NCI-H2196 (cell line): ENCODE results near the gene ELF3.
"Not testable (repeated sequence)": the region's sequence is repeated elsewhere in the genome, so short reads cannot be mapped to it uniquely, and the experiment has no call there.

ENCODE experiments used
- DNase-seq: peaks from one replicate; lab custom pipeline; 2025; ENCODE audit not compliant: unreplicated experiment; lab: John Stamatoyannopoulos, UW

The ELF3 gene

GRCh38 chr1:202010180-202011015 lies at the start of gene ELF3:
TSS of gene ELF3 (plus strand) at chr1:202010587. CDS start at chr1:202011137, 550 bp downstream.
- peak; percentile 96 for DNase-seq

DNA sequence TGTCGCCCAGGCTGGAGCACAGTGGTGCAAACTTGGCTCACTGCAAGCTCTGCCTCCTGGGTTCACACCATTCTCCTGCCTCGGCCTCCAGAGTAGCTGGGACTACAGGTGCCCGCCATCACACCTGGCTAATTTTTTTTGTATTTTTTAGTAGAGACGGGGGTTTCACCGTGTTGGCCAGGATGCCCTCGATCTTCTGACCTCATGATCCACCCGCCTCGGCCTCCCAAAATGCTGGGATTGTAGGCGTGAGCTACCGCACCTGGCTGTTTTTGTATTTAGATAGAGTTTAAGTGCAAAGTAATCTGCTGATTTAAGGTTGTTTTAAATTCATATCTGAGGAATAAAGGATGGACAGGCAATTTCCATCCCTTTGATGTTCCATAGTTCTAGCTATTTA lies 48.0 kb upstream of the ELF3 start:
- DNase-seq: not testable (repeated sequence)

DNA sequence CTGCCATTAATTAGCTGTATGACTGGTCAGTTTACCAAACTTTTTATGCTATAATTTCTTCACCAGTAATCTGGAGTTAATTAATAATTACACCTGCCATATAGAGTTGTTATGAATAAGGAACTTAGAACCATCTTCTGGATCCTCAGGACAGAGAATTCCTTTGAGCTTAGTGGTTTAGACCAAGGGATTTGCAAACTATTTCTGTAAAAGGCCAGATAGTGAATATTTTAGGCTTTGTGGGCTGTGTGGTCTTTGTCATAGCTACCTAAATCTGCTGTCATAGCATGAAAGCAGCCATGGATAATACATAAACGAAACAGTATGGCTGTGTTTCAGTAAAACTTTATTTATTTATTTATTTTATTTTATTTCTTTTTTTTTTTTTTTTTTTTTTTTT lies 46.1 kb upstream of the ELF3 start:
- DNase-seq: no peak

DNA sequence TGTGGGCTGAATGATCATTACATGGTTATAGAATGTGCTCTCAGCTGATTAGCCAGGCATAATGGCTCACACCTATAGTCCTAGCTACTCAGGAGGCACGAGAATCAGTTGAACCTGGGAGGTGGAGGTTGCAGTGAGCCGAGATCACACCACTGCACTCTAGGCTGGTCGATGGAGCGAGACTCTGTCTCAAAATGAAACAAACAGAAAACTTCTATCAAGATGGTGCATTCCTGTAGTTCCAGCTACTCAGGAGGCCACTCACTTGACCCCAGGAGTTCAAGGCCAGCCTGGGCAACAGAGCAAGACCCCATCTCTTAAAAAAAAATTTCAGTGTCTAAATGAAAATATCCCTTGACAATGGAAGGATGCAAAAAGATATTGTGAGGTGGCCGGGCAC lies 44.2 kb upstream of the ELF3 start:
- no peak for DNase-seq

DNA sequence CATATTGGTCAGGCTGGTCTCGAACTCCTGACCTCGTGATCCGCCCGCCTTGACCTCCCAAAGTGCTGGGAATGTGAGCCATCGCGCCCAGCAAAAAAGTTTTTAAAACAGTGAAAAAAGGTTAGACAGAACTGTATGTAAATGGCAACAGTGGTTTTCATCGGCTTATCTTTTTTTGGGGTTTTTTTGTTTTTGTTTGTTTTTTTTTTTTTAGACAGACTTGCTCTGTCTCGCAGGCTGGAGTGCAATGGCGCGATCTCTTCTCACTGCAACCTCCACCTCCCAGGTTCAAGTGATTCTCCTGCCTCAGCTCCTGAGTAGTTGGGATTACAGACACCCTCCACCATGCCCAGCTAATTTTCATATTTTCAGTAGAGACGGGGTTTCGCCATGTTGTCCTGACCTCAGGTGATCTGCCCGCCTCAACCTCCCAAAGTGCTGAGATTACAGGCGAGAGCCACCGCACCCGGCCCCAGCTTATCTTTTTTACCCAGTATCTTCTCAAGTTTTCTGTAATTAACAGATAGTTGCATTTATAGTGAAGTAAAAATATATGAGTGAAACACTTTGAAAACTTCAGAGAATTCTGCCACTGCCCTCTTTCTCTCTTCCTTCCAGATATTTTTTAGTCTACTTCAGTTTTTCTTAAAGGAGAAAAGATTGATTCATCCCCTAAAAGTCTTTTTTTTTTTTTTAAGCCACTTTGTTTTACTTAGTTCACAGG lies 42.0 kb upstream of the ELF3 start:
- no peak for DNase-seq

GRCh38 chr1:201970334-201971159 lies 39.8 kb upstream of the ELF3 start:
- no peak for DNase-seq

DNA sequence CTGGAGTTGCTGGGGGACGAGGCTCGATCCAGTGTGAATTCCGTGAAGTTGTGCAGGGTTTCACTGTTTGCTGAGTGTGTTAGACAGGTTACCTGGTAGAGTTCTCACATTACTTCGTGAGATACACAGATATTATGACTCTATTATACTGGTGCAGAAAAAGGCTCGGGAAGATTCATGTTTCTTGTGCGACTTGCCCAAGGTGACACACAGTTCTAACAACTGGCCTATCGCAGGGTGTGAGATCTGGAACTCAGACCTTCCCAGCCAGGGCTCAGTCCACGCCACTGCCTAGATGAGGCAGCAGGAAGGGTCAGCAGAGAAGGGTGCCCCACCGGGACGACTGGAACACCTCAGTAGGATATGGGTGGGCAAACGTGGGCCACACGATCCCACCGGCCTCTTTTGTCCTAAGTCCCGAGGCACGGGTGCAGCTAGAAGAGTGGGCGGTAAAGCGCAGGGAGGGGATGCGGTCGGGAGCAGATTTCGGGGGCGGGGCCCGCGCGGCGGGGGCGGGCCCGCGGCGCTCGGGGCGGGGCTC lies 28.2 kb upstream of the ELF3 start:
- peak; percentile 66 for DNase-seq

DNA sequence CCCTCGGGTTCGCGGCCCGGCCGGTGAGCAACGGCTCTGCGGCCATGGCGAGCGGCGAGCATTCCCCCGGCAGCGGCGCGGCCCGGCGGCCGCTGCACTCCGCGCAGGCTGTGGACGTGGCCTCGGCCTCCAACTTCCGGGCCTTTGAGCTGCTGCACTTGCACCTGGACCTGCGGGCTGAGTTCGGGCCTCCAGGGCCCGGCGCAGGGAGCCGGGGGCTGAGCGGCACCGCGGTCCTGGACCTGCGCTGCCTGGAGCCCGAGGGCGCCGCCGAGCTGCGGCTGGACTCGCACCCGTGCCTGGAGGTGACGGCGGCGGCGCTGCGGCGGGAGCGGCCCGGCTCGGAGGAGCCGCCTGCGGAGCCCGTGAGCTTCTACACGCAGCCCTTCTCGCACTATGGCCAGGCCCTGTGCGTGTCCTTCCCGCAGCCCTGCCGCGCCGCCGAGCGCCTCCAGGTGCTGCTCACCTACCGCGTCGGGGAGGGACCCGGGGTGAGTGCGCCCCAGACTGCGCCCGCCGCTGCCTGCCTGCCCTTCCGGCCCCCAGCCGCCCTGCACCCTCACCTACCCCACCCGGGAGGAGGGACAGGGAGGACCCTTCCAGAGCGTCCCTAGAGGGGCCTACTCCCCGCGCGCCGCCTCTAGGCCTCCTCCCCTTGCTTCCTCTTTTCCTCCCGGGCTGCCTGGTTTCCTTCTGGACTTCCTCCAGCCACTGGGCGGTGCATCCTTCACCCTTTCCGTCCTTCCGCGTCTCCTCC lies 27.6 kb upstream of the ELF3 start, which contains the start of gene RNPEP:
Gene RNPEP (plus strand): TSS at position 26 of the 757 bp plus-strand sequence. CDS start 19 bp downstream, at position 45.
- peak; percentile 67 for DNase-seq

- no peak for DNase-seq
These were observed 27.0 kb upstream of the ELF3 start for GRCh38 chr1:201983380-201983805.

GRCh38 chr1:201984446-201984845 lies 25.9 kb upstream of the ELF3 start:
- DNase-seq: no peak

DNA sequence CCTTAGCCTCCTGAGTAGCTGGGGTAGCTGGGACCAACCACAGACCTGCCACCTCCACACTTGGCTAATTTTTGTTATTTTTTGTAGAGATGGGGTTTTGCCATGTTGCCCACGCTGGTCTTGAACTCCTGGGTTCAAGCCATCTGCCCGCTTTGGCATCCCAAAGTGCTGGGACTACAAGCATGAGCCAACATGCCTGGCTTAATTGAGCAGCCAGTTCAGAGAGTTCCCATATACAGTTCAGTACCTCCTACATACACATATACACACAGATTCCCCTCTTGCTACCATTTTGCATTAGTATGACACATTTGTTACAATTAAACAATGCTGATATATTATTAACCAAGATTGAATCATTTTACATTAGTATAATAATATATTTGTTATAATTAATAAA lies 25.0 kb upstream of the ELF3 start:
- no peak for DNase-seq

GRCh38 chr1:201988601-201989000 lies 21.8 kb upstream of the ELF3 start:
- DNase-seq: no peak

DNA sequence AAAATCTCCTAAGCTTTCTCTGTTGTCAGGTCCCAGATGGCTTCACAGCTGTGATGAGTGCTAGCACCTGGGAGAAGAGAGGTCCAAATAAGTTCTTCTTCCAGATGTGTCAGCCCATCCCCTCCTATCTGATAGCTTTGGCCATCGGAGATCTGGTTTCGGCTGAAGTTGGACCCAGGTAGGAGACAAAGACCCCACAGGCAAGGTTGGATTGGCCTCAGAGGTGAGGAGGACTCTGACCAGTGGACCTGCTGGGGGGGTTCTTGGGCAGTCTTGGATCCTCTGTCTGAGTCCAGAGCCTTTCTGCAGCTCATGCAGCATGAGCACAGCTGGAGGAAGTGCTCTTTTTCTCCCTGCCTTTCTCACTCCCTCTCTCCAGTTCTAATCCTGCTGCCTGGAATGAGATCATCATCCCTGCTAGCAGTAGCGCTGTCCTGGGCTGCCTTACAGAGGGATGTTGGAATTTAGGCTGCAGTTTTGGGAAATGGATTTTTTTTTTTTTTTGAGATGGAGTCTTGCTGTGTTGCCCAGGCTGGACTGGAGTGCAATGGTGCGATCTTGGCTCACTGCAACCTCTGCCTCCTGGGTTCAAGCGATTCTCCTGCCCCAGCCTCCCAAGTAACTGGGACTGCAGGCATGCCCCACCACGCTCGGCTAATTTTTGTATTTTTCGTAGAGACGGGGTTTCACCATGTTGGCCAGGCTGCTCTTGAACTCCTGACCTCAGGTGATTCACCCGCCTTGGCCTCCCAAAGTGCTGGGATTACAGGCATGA lies 20.8 kb upstream of the ELF3 start:
- DNase-seq: no peak

- DNase-seq: no peak
These were observed 20.0 kb upstream of the ELF3 start for GRCh38 chr1:201990427-201990826.

DNA sequence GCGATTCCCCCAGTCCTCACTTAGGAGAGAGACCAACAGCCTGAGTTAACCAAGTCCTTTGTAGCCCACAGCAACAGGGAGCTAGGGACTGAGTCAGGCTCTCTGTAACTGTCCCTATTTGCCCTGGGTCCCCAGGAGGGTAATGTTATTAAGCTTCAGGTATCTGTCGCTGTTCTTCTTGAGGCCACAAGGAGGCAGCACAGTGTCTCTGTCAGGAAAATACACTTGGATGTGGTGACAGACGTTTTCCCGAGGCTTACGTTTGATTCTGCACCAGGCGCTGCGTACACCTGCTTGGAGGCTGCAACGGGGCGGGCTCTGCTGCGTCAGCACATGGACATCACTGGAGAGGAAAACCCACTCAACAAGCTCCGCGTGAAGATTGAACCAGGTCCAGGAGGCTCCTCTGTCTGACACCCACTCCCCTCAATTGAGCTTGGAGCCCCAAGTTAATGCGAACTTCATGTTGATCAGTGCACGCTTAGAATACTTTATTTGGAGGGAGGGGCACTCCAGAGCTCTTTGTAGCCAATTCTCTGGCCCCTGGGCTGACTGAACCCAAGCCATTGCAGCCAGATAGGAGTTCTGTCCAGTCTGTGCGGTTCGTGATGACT lies 10.7 kb upstream of the ELF3 start:
- DNase-seq: peak; percentile 80

GRCh38 chr1:202002507-202002906 lies 7.9 kb upstream of the ELF3 start:
- no peak for DNase-seq

DNA sequence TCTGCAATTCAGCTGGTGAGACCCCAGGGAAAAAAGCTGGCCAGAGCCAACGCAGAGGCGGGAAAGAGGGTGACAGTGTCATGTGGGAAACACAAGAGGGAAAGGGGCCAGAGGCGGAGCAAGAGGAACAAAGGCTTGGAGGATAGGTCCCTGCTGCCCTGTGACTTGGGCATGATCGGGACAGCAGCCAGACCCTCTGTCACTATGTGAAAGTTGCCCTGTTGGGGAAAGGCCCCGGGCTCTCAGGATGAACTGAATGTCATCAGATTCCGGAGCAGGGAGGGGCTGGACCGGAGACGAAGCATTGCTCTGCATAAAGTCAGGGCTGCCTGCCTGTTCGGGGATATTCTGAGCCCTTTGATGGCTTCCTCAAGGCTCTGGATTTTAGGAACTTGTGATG lies 5.7 kb upstream of the ELF3 start:
- DNase-seq: no peak

DNA sequence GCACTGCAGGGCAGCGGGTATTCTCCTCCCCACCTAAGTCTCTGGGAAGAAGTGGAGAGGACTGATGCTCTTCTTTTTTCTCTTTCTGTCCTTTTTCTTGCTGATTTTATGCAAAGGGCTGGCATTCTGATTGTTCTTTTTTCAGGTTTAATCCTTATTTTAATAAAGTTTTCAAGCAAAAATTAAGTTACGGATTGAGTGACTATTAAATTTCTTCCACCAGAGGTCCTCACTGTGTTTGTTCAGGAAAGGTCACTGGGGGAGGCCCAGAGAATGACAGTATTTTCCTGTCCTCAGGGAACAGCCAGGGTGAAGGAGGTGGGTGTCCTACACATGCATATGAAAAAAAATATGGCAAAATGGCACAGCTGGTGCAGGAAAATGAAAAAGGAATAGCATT lies 4.4 kb upstream of the ELF3 start:
- DNase-seq: peak; percentile 14

GRCh38 chr1:202007304-202007703 lies 3.1 kb upstream of the ELF3 start:
- no peak for DNase-seq
